Ammon's horn (tissue), 1 donor: ENCODE results near the gene DCPS.
"Not testable (repeated sequence)": the region's sequence is repeated elsewhere in the genome, so short reads cannot be mapped to it uniquely, and the experiment has no call there.

Source experiments
- DNase-seq: peaks from one replicate; pipeline ENCODE4 v3.0.0-alpha.2; 2016; ENCODE audit warnings: low spot score

Gene DCPS

GRCh38 chr11:126290887-126291286 lies 13.0 kb upstream of the DCPS start:
- no peak for DNase-seq

GRCh38 chr11:126293726-126294125 lies 10.1 kb upstream of the DCPS start:
- no peak for DNase-seq

- no peak for DNase-seq
Observed at GRCh38 chr11:126297004-126297403, 6.9 kb upstream of the DCPS start.

DNA sequence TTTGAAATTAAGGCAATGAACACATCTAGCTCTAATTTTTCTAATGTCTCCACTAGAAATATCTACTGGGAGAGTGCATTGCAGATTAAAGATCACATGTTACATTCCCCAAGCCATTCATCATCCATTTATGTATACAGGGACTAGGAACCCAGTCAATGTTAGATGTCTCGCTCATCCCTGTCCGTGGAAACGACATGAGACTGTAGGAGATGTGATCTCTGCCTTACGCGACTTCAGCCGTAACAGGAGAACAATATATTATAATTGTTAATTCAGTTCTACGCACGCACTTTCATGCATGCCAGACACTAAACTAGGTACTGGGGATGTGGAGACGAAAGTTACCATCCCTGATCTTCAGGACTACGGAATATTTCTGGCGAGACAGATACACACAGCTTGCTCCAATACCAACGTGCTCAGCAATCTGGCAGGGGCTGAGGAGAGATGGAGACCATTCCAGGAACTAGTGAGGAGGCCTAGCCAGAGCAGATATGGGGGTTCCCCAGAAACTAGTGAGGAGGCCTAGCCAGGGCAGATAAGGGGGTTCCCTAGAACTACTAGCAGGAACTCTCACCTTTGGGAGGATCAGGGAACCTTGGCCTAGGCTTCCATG lies 706 bp downstream of the DCPS start:
- peak; percentile 49 for DNase-seq

DNA sequence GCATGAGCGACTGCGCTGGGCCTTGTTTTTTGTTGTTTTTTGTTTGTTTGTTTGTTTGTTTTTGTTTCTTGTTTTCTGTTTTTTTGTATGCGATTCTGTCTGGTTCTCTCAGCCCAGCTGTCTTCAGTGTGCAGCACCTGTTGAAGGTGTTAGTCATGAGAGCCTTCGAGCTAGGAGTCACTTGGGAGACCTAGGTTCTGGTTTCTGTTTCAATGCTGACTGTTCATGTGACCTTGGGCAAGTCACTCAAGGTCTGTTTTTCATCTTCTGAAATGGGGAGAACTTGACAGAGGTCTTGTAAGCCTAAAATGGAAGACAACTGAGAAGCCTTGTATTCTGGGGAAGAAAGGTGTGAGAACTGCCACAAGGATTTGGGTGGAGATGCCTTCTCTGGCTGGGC lies 1.8 kb downstream of the DCPS start:
- DNase-seq, result no peak

GRCh38 chr11:126307706-126308105 lies 3.8 kb downstream of the DCPS start:
- DNase-seq, result peak; percentile 53

- peak; percentile 77 for DNase-seq
Observed at GRCh38 chr11:126308271-126308671, 4.4 kb downstream of the DCPS start.

- not testable (repeated sequence) for DNase-seq
Observed at GRCh38 chr11:126308771-126309170, 4.9 kb downstream of the DCPS start.

GRCh38 chr11:126310200-126310991 lies 6.5 kb downstream of the DCPS start:
- peak; percentile 91 for DNase-seq

DNA sequence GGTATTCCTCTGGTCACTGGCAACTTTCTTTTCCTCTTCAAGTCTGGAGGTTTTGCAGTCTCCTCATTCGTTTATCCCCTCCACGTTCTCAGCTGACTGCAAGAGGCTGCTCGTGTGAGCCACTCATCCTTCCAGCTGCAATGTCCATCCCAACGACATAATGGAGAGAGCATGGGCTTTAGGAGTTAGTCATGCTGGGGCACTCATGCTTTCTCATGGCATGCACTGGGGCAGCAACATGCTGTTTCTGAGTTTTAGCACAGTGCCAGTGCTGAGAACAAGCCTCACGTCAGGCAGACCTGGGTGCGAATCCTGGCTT lies 7.1 kb downstream of the DCPS start:
- DNase-seq, result no peak

- no peak for DNase-seq
Observed at GRCh38 chr11:126311401-126312291, 7.8 kb downstream of the DCPS start.

GRCh38 chr11:126312961-126313360 lies 9.1 kb downstream of the DCPS start:
- no peak for DNase-seq

GRCh38 chr11:126313826-126314225 lies 10.0 kb downstream of the DCPS start:
- DNase-seq, result no peak

DNA sequence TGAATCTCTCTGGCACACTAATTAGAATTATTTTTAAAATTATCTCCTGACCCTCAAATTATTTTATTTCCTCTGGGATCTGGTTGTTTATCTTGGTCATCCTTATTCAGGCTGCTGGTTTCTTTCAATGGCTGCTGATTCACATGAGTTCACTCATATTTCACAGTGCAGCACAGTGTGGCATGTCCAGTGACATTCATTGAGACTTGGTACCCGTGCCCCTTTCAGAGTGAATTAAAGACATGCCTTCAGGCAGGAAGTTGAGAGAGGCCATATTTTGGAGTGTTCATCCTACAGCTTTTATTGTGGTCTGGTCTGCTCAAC lies 13.5 kb downstream of the DCPS start:
- no peak for DNase-seq

GRCh38 chr11:126317756-126318573 lies 14.1 kb downstream of the DCPS start:
- peak; percentile 69 for DNase-seq

DNA sequence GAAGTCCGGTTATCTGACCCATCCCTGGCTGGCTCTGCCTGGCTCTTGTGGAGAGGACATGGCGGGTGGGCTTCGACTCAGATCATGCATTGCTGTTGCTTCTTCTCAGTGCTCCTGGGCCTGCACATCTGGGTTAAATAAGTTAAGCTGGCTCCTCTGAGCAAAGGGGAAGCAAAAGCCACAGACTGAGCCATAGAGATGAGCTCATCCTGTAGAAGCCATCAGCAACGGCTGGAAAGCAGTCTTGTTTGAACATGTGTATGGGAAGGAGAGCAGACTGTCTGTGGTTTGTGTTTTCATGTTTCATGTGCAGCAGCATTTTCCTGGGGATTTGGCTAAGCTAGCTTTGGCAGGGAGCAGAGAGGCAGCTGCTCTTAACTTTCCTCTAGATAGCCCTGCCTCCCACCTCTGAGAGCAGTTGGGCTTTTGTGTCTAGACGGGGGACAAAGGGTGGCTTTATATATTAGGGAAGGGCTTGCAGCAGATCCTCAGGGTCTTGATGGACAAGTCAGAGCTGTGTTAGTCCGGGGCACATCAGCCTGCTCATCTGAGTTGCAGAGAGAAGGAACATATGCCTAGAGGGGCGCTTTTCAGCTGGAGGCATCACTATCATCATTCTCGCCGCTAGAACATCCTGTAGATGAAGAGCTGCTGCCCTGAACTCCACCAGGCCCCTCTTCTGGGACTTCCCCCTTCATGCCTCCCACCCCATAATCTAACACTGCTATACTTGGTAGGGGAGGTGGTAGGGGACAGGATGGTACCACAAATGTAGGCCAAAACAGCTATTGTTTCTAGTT lies 14.9 kb downstream of the DCPS start:
- DNase-seq, result peak; percentile 79

- DNase-seq, result no peak
Observed at GRCh38 chr11:126319374-126319740, 15.5 kb downstream of the DCPS start.

- no peak for DNase-seq
Observed at GRCh38 chr11:126322996-126323395, 19.1 kb downstream of the DCPS start.

- DNase-seq, result no peak
Observed at GRCh38 chr11:126327281-126328000, 23.6 kb downstream of the DCPS start.

DNA sequence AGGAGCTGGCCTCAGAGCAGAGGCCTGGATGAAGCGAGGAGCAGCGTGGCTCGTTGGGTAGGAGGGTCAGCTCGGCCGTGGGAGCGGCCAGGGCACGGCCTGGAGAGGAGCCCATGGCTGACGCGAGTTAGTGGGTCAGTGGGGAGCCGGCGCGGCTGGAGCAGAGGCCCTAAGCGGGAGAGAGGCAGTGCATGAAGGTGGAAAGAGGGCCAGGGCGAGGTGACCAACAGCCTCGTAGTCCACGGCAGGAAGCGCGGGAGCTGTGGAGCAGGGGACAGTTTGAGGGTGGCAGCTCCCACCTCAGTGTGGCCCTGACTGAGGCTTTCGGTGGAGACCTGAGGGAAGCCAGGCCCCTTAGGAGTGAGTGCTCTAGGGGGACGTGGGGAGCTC lies 24.1 kb downstream of the DCPS start:
- no peak for DNase-seq

DNA sequence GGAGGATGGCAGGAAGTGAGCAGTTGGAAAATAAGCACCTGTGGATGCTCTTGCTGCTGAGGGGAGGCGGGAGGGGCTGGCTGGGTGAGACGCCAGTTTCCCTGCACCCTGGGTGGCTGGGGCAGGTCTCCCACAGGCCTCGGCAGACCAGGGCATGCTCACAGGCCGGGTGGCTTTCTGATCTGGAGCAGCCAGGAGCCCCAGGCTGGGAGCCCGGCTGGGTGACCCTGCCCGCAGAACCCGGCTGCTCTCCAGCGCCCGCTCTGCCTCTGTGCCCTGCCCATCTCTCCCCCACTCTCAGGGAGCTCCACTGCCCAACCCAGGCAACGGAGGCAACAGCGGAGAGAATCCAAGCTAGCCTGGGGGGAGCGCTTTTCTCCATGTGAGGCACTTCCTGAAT lies 24.6 kb downstream of the DCPS start:
- DNase-seq, result no peak
